SKM-1 treated with dmso at 0.1 percent for 144 hours (cell line): ENCODE data around the gene FAM47E.

Experiments
- DNase-seq: peaks from one replicate; lab custom pipeline; 2025; ENCODE audit not compliant: unreplicated experiment; lab: John Stamatoyannopoulos, UW

FAM47E gene

DNA sequence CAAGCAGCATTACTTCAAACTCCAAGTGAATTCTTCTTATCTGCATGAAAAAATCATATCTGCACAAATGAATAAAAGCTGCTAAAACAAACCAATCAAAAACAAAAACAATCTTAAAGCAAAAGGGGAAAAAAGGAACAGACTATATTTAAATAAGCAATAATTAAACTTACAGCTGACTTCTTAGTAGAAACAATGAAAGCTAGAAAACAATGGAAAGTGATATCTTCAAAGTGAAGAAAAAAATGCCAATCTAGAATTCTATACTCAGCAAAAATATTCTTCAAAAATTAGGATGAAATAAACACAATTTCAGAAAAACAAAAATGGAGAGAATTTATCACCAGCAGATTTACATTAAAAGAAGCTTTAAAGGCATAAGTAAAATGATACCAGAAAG is 75.0 kb downstream of the FAM47E start:
- DNase-seq, result peak; percentile 24
